Hepatocyte (in vitro differentiated cells): ENCODE results near the gene CHST3. TPM values are rescaled to one million over a fixed set of nuclear protein-coding genes. Genes with fewer than 3 reads are reported as not detected.

ENCODE experiments used
- DNase-seq: peaks from one replicate; pipeline ENCODE4 v3.0.0-alpha.2; 2016; ENCODE audit warnings: low spot score
- H2AFZ ChIP-seq: fragments of 200-600 bp; sonication (generic); 2 replicates; pipeline ENCODE4 v1.6.0; 2016; ENCODE audit warnings: antibody characterized with exemption, mild to moderate bottlenecking
- H3K27ac ChIP-seq: fragments of 200-600 bp; sonication (generic); 2 replicates; pipeline ENCODE4 v1.5.1; 2016; ENCODE audit warnings: mild to moderate bottlenecking
- H3K27me3 ChIP-seq: fragments of 200-600 bp; sonication (generic); 2 replicates; pipeline ENCODE4 v1.6.1; 2016
- H3K36me3 ChIP-seq: fragments of 200-600 bp; sonication (generic); replicated peaks from 2 replicates; pipeline ENCODE4 v1.5.1; 2016; ENCODE audit warnings: low read depth; ENCODE audit not compliant: insufficient read depth
- H3K4me1 ChIP-seq: fragments of 200-600 bp; sonication (generic); 2 replicates; pipeline ENCODE4 v1.5.1; 2016; ENCODE audit warnings: mild to moderate bottlenecking, moderate library complexity; ENCODE audit not compliant: insufficient read depth
- H3K4me2 ChIP-seq: fragments of 200-600 bp; sonication (generic); 2 replicates; pipeline ENCODE4 v1.6.0; 2016
- H3K4me3 ChIP-seq: fragments of 200-600 bp; sonication (generic); 2 replicates; pipeline ENCODE4 v1.5.1; 2016; ENCODE audit warnings: mild to moderate bottlenecking
- H3K79me2 ChIP-seq: fragments of 200-600 bp; sonication (generic); 2 replicates; pipeline ENCODE4 v1.6.0; 2017; ENCODE audit warnings: mild to moderate bottlenecking
- H3K9me2 ChIP-seq: fragments of 200-600 bp; sonication (generic); replicated peaks from 2 replicates; pipeline ENCODE4 v1.6.0; 2017; ENCODE audit warnings: mild to moderate bottlenecking; ENCODE audit not compliant: insufficient read depth
- H3K9me3 ChIP-seq: fragments of 200-600 bp; sonication (generic); 2 replicates; pipeline ENCODE4 v1.5.1; 2016; ENCODE audit warnings: low read depth, mild to moderate bottlenecking
- H4K20me1 ChIP-seq: fragments of 200-600 bp; sonication (generic); 2 replicates; pipeline ENCODE4 v1.6.0; 2016; ENCODE audit warnings: mild to moderate bottlenecking; ENCODE audit not compliant: insufficient read depth, poor library complexity, severe bottlenecking
- CTCF ChIP-seq: fragments of 200-600 bp; sonication (generic); IDR thresholded peaks from 2 replicates; pipeline ENCODE4 v1.5.1; 2016; ENCODE audit warnings: antibody characterized with exemption, mild to moderate bottlenecking; ENCODE audit not compliant: poor library complexity
- EZH2 ChIP-seq: fragments of 200-600 bp; sonication (generic); IDR thresholded peaks from 2 replicates; pipeline ENCODE4 v1.6.1; 2016; ENCODE audit warnings: antibody characterized with exemption, mild to moderate bottlenecking, borderline replicate concordance
- EZH2phosphoT487 ChIP-seq: fragments of 200-600 bp; sonication (generic); IDR thresholded peaks from one replicate; pipeline ENCODE4 v1.6.1; 2018; ENCODE audit warnings: antibody characterized with exemption, mild to moderate bottlenecking, low read depth, moderate library complexity; ENCODE audit not compliant: unreplicated experiment, severe bottlenecking
- WGBS: methylation state at CpG from one replicate; pipeline ENCODE4 v1.1.6; 2016; ENCODE audit warnings: low lambda C conversion rate; ENCODE audit errors: missing lambda C conversion rate; 5-methylcytosine and 5-hydroxymethylcytosine counted together
- polyA plus RNA-seq: library from polyadenylated mRNA; unstranded; fragments of >200 nt; fragmentation: Nextera tagmentation; extraction: Ambion mirVana; gene quantifications from 2 replicates; pipeline ENCODE4 v1.2.1, GENCODE V29; 2016
- total RNA-seq: library from RNA; depleted of rRNA; stranded (reverse); fragments of >200 nt; gene quantifications from 2 replicates; pipeline ENCODE4 v1.2.3, GENCODE V29; 2014

The CHST3 gene
- total and polyA plus RNA-seq, 2 experiments from 2014 or later = 6.8 to 14.1 TPM

- H3K27ac ChIP-seq = no peak overlapping the region
- H3K27me3 ChIP-seq = no peaks in the 10 kb centered on the region
- no peaks in the 10 kb centered on the region for H3K79me2 ChIP-seq
- no peaks in the 10 kb centered on the region for H3K9me2 ChIP-seq
- no peaks in the 10 kb centered on the region for H4K20me1 ChIP-seq
- WGBS = 95% methylated on average over 10 of the region's 10 CpGs
- no peak overlapping the region for H3K4me3 ChIP-seq
- TF ChIP-seq EZH2phosphoT487 (no peak), CTCF (no peak), EZH2 (no peak)
- H2AFZ ChIP-seq = no peak overlapping the region
- H3K4me1 ChIP-seq = no peaks in the 10 kb centered on the region
- no peaks in the 10 kb centered on the region for H3K36me3 ChIP-seq
- no peaks in the 10 kb centered on the region for H3K9me3 ChIP-seq
- DNase-seq = no peak
- no peak overlapping the region for H3K4me2 ChIP-seq
Measured at GRCh38 chr10:72062382-72062781, 98.2 kb downstream of the CHST3 start.

Other genes starting within 250 kb of the CHST3 start
- not detected in 2 replicates for gene C10orf105, start 244.6 kb upstream of the CHST3 start, total RNA-seq
- 0.21 TPM in 1 of 2 replicates, not detected in the other for gene C10orf105, start 244.6 kb upstream of the CHST3 start, polyA plus RNA-seq
- gene VSIR, start 190.9 kb upstream of the CHST3 start, total RNA-seq = 10.1 and 13.6 TPM in 2 replicates
- 43.4 and 45.5 TPM in 2 replicates for gene VSIR, start 190.9 kb upstream of the CHST3 start, polyA plus RNA-seq
- 686 and 732 TPM in 2 replicates for gene PSAP, start 113.1 kb upstream of the CHST3 start, total RNA-seq
- 954 and 987 TPM in 2 replicates for gene PSAP, start 113.1 kb upstream of the CHST3 start, polyA plus RNA-seq
- 3.0 and 3.2 TPM in 2 replicates for gene SPOCK2, start 124.2 kb downstream of the CHST3 start, total RNA-seq
- 3.1 and 5.2 TPM in 2 replicates for gene SPOCK2, start 124.2 kb downstream of the CHST3 start, polyA plus RNA-seq